Endothelial cell of umbilical vein (primary cell): ENCODE results near the gene RGS4. TPM values are rescaled to one million over a fixed set of nuclear protein-coding genes. Genes with fewer than 3 reads are reported as not detected.

Experiments used
- BruUV-seq: library from RNA; stranded (reverse); fragments of 400-500 nt; replicated peaks from 2 replicates; lab custom pipeline; 2021; lab: Mats Ljungman, UMichigan
- CTCF ChIA-PET: fragments of 300-600, 350-600 bp; sonication (Branson Sonifier 250); formaldehyde crosslinking; loops from one replicate; lab custom pipeline; 2021; ENCODE audit warnings: antibody characterized with exemption, inconsistent platforms; lab: Charles Lee
- POLR2A ChIA-PET: fragments of 300-600, 350-600 bp; sonication (Branson Sonifier 250); formaldehyde crosslinking; loops from one replicate; lab custom pipeline; 2021; ENCODE audit warnings: antibody characterized with exemption, inconsistent platforms; lab: Charles Lee
- DNase-seq: peaks from one replicate; pipeline ENCODE4 v3.0.0-alpha.2; 2011; ENCODE audit warnings: low read depth, low spot score
- FAIRE-seq: peaks from 2 replicates; lab custom pipeline; 2011; peaks lifted over from hg19 to GRCh38; lab: Jason Lieb, UNC
- H2AFZ ChIP-seq: 2 replicates; pipeline ENCODE4 v1.6.0; 2012; ENCODE audit warnings: low read depth, low read length, control low read depth, inconsistent platforms
- H3K27ac ChIP-seq: 2 replicates; pipeline ENCODE4 v1.5.1; 2011; ENCODE audit warnings: low read depth, mild to moderate bottlenecking, control low read depth, low read length, moderate library complexity; ENCODE audit not compliant: insufficient read depth
- H3K27me3 ChIP-seq, 2 experiments: 2 replicates each; pipeline versions ENCODE4 v1.6.0 to v1.6.1; 2011; ENCODE audit warnings: low read length in 2 of 2, mixed read lengths in 1 of 2; ENCODE audit not compliant: control insufficient read depth in 2 of 2, insufficient read depth in 2 of 2
- H3K36me3 ChIP-seq, 2 experiments: 2 replicates in 1 of 2; 3 replicates in 1 of 2; pipeline ENCODE4 v1.5.1; 2011; ENCODE audit warnings: low read length in 2 of 2, mild to moderate bottlenecking in 1 of 2, moderate library complexity in 1 of 2; ENCODE audit not compliant: control insufficient read depth in 2 of 2, insufficient read depth in 2 of 2; ENCODE audit errors: extremely low read depth in 1 of 2
- H3K4me1 ChIP-seq: 3 replicates; pipeline ENCODE4 v1.5.1; 2011; ENCODE audit warnings: mild to moderate bottlenecking, low read length; ENCODE audit not compliant: control insufficient read depth, insufficient read depth; ENCODE audit errors: extremely low read depth
- H3K4me2 ChIP-seq: 2 replicates; pipeline ENCODE4 v1.6.1; 2011; ENCODE audit warnings: low read length, control low read depth, mixed read lengths; ENCODE audit not compliant: insufficient read depth
- H3K4me3 ChIP-seq, 3 experiments: fragments of 200-600 bp in 1 of 3; sonication (generic), shearing (Covaris generic) in 1 of 3; replicated peaks in 1 of 3; 2 replicates each; pipeline ENCODE4 v1.5.1; 2011 to 2016; ENCODE audit warnings: control low read depth in 3 of 3, low read length in 3 of 3, mild to moderate bottlenecking in 2 of 3, inconsistent platforms in 1 of 3, low read depth in 1 of 3, moderate library complexity in 1 of 3; ENCODE audit not compliant: insufficient read depth in 1 of 3
- H3K79me2 ChIP-seq: 2 replicates; pipeline ENCODE4 v1.6.0; 2012; ENCODE audit warnings: low read length, inconsistent platforms; ENCODE audit not compliant: control insufficient read depth, insufficient read depth
- H3K9ac ChIP-seq: replicated peaks from 2 replicates; pipeline ENCODE3; 2011; ENCODE audit warnings: low read length, control low read depth; ENCODE audit not compliant: insufficient read depth; ENCODE audit errors: extremely low read depth
- H3K9me1 ChIP-seq: replicated peaks from 3 replicates; pipeline ENCODE4 v1.6.0; 2011; ENCODE audit warnings: mild to moderate bottlenecking, low read length; ENCODE audit not compliant: control insufficient read depth, insufficient read depth; ENCODE audit errors: extremely low read depth
- H3K9me3 ChIP-seq: replicated peaks from 2 replicates; pipeline ENCODE4 v1.5.1; 2012; ENCODE audit warnings: low read length, inconsistent platforms; ENCODE audit not compliant: control insufficient read depth, insufficient read depth
- H4K20me1 ChIP-seq: replicated peaks from 2 replicates; pipeline ENCODE3; 2011; ENCODE audit warnings: mild to moderate bottlenecking, low read length; ENCODE audit not compliant: control insufficient read depth, insufficient read depth; ENCODE audit errors: extremely low read depth
- CTCF ChIP-seq, 2 donors: IDR thresholded peaks; 1 replicate in 1 of 2; 2 replicates in 1 of 2; pipeline ENCODE4 v1.5.1; 2011; ENCODE audit warnings: low read length in 2 of 2, mild to moderate bottlenecking in 2 of 2, moderate library complexity in 2 of 2, control low read depth in 1 of 2, inconsistent platforms in 1 of 2, low read depth in 1 of 2; ENCODE audit not compliant: insufficient read depth in 1 of 2; ENCODE audit errors: extremely low read depth in 1 of 2
- EZH2 ChIP-seq: IDR thresholded peaks from 2 replicates; pipeline ENCODE4 v1.6.1; 2012; ENCODE audit warnings: borderline replicate concordance, low read depth, mild to moderate bottlenecking, moderate library complexity, low read length, inconsistent platforms; ENCODE audit not compliant: severe bottlenecking
- FOS ChIP-seq: IDR thresholded peaks from 2 replicates; pipeline ENCODE4 v1.6.1; 2011; ENCODE audit warnings: mild to moderate bottlenecking, low read length, moderate library complexity, borderline replicate concordance; ENCODE audit not compliant: insufficient read depth
- GATA2 ChIP-seq: IDR thresholded peaks from 2 replicates; pipeline ENCODE4 v1.7.0; 2011; ENCODE audit warnings: low read depth, mild to moderate bottlenecking, moderate library complexity, mixed read lengths, low read length; ENCODE audit not compliant: insufficient read length, insufficient read depth
- JUN ChIP-seq: IDR thresholded peaks from 2 replicates; pipeline ENCODE4 v1.6.1; 2011; ENCODE audit warnings: borderline replicate concordance, low read depth; ENCODE audit not compliant: insufficient read length, insufficient read depth
- MAX ChIP-seq: IDR thresholded peaks from 2 replicates; pipeline ENCODE4 v1.6.1; 2011; ENCODE audit not compliant: insufficient read depth, insufficient read length
- MYC ChIP-seq: IDR thresholded peaks from one replicate; pipeline ENCODE4 v1.6.1; 2011; ENCODE audit warnings: mild to moderate bottlenecking, low read depth, low read length
- POLR2A ChIP-seq: IDR thresholded peaks from 2 replicates; pipeline ENCODE4 v1.6.1; 2012; ENCODE audit warnings: low read depth, mild to moderate bottlenecking, control low read depth, low read length
- POLR2AphosphoS5 ChIP-seq: IDR thresholded peaks from 2 replicates; pipeline ENCODE4 v1.6.1; 2012; ENCODE audit warnings: low read depth, mild to moderate bottlenecking, control low read depth, low read length, moderate library complexity; ENCODE audit not compliant: insufficient read depth
- dilution Hi-C: fragments of 300-500 bp; cut with MboI; formaldehyde crosslinking; loops from one replicate; pipeline ENCODE4 v1.15.0; 2019; ENCODE audit warnings: low sequenced_read_pairs; ENCODE audit not compliant: extremely low pct_ligation_motif_present
- intact Hi-C: fragments of 100-400 bp; cut with micrococcal nuclease; formaldehyde crosslinking; loops from one replicate; pipeline ENCODE4 v1.10.0; 2022
- polyA plus RNA-seq, 4 experiments: library from polyadenylated mRNA; depleted of rRNA in 3 of 4; stranded (reverse) in 3 of 4; unstranded in 1 of 4; fragments of >200 nt; gene quantifications; 2 replicates each; pipeline versions ENCODE4 v1.2.1 to v1.2.3, GENCODE V29; 2011 to 2012; ENCODE audit warnings: missing spikeins in 1 of 4
- total RNA-seq: library from RNA; stranded (reverse); gene quantifications from 2 replicates; pipeline ENCODE4 v1.2.3, GENCODE V29; 2021

The RGS4 gene
- total and polyA plus RNA-seq, 2 donors (not counting 3 experiments of a cell fraction or from before 2014, with no cell fraction given), result 14.6 to 59.3 TPM

- CTCF ChIA-PET, result interaction anchor here (1.6 kb wide), 1 partner anchor 24 kb away, joined by 3 read pairs; no protein-coding TSS in a partner anchor
- Histone ChIP-seq H3K9ac (no peak overlapping the region), H3K4me3 (no peak overlapping the region), H3K4me1 (peaks cover 2% of the 10 kb centered on the region), H3K27ac (no peak overlapping the region), H2AFZ (no peak overlapping the region), H3K9me1 (no peaks in the 10 kb centered on the region), H4K20me1 (no peaks in the 10 kb centered on the region), H3K9me3 (no peaks in the 10 kb centered on the region), H3K27me3 (no peaks in the 10 kb centered on the region), H3K79me2 (no peaks in the 10 kb centered on the region), H3K36me3 (no peaks in the 10 kb centered on the region), H3K4me2 (no peak overlapping the region)
- TF ChIP-seq POLR2AphosphoS5 (no peak), FOS (no peak), MAX (no peak), MYC (no peak), GATA2 (no peak), CTCF (IDR thresholded peaks at IDR 0.05; ENCODE audit: extremely low read depth in 1 of 2, insufficient read depth in 1 of 2, low read depth in 1 of 2, low read length in 2 of 2) (no peak), POLR2A (no peak), EZH2 (no peak), JUN (no peak)
- DNase-seq, result no peak
- no peak for FAIRE-seq
- POLR2A ChIA-PET, result no interaction called here
- dilution Hi-C loops (no loop called here), intact Hi-C loops (no loop called here)
- BruUV-seq, result no TSS peak
Observed at GRCh38 chr1:163029901-163030300, 39.3 kb upstream of the RGS4 start.
